ENCODE data around the gene TSPAN11. TPM values are rescaled to one million over a fixed set of nuclear protein-coding genes. Genes with fewer than 3 reads are reported as not detected.

TSPAN11 gene
- total RNA-seq, 1 experiment from 2014 or later = 0.48 TPM

Other genes starting within 250 kb of the TSPAN11 start
- 14.6 and 14.7 TPM in 2 replicates for gene IPO8, start 230.9 kb upstream of the TSPAN11 start, total RNA-seq (2014; rRNA removed; shearing (Covaris generic))
- gene CAPRIN2, start 171.8 kb upstream of the TSPAN11 start, total RNA-seq (2014; rRNA removed; shearing (Covaris generic)) = 15.5 and 15.7 TPM in 2 replicates
- 10.2 and 11.4 TPM in 2 replicates for gene DDX11, start 147.1 kb downstream of the TSPAN11 start, total RNA-seq (2014; rRNA removed; shearing (Covaris generic))

Measured in RPMI7951 (cell line).